Measurements from ENCODE around the gene PTDSS2.
"Not testable (repeated sequence)": the region's sequence is repeated elsewhere in the genome, so short reads cannot be mapped to it uniquely, and the experiment has no call there.

Gene PTDSS2

DNA sequence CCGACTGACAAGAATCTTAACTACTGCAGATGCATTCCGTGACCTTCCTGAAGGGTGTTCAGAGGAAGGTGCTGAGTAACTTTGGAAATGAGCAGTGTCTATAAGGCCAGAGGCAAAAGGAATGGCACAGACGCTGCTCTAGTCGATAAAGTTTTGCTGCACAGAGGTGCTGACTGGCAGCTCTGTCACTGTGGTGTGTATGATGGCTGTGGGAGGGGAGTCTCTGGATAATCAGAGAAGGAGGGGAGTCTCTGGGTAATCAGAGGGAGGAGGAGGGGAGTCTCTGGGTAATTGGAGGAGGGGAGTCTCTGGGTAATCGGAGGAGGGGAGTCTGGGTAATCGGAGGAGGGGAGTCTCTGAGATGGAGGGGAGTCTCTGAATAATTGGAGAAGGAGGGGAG is 18.4 kb downstream of the PTDSS2 start:
- no peak for DNase-seq (ENCODE audit: low read depth in 2 of 3, low spot score in 2 of 3)

DNA sequence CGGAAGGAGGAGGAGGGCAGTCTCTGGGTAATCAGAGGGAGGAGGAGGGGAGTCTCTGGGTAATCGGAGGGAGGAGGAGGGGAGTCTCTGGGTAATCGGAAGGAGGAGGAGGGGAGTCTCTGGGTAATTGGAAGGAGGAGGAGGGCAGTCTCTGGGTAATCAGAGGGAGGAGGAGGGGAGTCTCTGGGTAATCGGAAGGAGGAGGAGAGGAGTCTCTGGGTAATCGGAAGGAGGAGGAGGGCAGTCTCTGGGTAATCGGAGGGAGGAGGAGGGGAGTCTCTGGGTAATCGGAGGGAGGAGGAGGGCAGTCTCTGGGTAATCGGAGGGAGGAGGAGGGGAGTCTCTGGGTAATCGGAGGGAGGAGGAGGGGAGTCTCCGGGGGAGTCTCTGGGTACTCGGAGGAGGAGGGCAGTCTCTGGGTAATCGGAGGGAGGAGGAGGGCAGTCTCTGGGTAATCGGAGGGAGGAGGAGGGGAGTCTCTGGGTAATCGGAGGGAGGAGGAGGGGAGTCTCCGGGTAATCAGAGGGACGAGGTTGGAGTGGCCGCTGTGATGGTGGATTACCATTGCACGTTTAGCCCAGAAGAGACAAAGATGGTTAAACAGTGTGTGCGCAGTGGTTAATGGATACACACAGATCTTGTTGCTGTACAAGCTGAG is 19.1 kb downstream of the PTDSS2 start:
- DNase-seq (ENCODE audit: low read depth in 2 of 3, low spot score in 2 of 3): not testable (repeated sequence)

DNA sequence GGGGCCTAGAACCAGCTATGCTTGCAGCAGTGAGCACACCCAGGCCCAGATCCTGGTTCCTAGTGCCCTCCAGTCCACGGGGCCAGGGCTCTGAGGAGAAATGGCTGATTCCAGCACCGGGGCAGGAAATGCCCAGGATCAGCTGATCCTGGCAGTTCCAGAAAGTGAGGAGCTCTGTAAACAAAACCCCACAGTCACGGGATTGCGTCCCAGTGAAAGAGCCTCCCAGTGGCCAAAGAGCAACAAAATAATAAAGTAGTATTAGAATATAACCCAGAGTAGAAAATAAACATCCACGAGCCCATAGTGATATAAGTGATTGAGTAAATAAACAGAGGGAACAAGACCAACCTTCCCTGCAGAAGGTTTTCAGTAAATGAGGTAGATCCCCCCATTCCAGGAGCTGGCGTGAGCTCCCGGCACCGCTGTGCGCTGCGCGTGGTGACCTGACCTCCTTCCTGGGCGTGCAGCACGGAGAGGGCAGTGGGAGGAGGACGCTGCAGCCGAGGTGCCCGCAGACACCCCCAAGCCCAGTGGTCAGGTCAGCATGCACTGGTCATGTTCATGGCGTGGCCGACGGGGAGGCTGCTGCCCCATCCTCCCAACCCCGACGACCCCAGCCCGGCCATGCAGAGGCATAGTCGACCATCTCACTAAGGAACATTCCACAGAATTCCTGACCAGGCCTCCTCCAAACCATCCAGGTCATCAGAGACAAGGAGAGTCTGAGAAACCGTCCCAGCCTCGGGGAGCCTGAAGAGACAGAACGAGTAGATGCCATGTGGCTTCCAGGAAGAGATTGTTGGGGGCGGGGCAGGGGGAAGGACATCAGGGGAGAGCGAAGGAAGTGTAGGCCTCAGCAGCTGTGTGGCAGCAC is 19.8 kb downstream of the PTDSS2 start:
- DNase-seq (ENCODE audit: low read depth in 2 of 3, low spot score in 2 of 3): no peak

DNA sequence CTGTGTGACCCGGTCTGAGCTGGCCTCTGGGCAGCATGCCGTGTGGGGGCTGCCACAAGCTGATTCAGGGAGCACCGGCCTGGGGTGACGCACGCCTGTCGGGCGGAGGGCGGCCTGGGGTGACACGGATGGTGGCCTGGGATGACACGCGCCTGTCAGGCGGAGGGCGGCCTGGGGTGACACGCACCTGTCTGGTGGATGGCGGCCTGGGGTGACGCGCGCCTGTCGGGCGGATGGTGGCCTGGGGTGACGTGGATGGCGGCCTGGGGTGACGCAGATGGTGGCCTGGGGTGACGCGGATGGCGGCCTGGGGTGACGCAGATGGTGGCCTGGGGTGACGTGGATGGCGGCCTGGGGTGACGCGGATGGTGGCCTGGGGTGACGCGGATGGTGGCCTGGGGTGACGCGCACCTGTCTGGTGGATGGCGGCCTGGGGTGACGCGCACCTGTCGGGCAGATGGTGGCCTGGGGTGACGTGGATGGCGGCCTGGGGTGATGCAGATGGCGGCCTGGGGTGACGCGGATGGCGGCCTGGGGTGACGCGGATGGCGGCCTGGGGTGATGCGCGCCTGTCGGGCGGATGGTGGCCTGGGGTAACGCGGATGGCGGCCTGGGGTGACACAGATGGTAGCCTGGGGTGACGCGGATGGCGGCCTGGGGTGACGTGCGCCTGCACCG is 21.5 kb downstream of the PTDSS2 start:
- no peak for DNase-seq (ENCODE audit: low read depth in 2 of 3, low spot score in 2 of 3)

DNA sequence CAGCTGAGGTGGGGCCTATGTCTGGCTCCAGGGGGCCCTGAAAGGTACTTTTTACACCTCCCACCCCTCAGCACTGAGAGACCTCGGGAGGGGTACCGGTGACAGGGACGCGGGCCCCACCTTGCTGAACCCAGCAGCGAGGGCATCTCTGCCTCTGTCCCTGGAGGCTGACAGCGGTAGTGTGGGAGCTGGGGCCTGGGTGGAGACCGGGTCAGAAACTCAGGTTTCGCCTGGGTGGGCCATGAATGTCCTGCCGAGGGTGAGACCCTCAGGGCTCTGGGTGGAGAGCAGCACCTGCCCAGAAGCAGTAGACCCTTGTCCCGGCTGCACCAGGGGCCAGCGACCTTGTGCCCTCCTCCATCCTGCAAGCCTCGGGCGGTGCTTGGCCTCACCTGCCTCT is 22.2 kb downstream of the PTDSS2 start:
- DNase-seq (ENCODE audit: low read depth in 2 of 3, low spot score in 2 of 3): no peak

DNA sequence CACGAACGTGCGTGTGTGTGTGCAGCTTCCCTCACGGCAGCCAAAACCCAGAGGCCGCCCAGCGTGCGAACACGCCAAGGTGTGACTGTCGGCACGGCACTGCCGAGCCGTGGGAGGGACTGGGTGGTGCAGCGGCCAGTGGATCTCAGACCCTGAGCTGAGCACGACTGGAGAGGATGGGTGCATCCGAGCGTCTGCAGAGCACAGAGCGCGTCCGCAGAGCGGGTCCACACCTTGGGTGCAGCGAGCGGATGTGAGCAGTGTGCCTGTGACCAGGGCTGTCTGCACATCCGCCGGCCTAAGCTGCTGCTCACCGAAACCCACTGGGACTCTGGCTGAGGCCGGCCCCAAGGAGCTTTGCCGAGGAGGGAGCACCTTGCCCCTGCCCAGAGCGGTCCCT is 22.7 kb downstream of the PTDSS2 start:
- no peak for DNase-seq (ENCODE audit: low read depth in 2 of 3, low spot score in 2 of 3)

DNA sequence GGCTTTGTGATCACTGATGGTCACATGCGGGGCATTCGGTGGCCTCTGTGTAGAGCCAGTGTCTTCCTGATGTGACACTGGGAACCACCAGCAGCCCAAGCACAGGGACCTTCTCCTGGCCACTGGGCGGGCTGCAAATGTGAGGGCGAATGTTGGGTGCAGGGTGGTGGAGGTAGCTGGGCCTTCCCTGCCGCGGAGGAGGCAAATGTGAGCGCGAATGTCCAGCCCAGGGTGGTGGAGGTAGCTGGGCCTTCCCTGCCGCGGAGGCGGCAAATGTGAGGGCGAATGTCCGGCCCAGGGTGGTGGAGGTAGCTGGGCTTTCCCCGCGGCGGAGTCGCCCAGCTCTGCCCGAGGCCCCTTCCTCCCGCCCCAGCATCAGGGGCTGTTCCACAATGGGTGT is 23.3 kb downstream of the PTDSS2 start:
- DNase-seq (ENCODE audit: low read depth in 2 of 3, low spot score in 2 of 3): no peak

DNA sequence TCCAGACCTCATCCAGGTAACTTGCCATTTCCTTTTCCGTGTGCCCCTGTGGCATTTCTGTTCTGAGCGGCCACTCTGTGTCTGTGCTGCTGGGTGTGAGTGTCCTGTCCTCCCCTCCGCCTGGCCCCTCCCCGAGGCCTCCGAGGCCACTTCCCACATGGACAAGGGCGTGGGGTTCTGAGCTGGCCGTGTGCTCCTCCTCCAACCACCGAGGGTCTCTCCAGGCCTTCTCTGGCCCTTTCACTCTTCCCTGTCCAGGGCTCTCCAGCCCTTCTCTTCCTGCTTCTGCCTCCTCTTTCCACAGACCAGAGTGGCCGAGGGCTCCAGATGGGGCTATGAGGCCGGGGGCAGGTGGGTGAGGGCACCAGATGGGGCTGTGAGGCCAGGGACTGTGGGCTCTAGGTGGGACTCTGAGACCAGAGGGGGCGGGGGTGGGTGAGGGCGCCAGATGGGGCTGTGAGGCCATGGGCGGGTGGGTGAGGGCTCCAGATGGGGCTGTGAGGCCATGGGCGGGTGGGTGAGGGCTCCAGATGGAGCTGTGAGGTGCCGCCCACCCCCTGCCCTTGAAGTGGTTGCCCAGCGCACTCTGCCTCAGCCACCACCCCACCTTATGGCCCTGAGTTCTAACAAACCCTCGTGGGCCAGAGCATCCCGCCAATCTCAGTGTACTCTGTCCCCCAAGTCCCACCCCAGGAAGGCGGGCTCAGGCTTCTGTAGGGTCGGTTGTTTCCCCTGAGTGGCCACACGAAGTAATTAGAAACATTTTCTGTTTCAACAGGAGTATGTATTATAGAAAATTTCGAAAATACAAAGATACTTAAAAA is 24.1 kb downstream of the PTDSS2 start:
- no peak for DNase-seq (ENCODE audit: low read depth in 2 of 3, low spot score in 2 of 3)

DNA sequence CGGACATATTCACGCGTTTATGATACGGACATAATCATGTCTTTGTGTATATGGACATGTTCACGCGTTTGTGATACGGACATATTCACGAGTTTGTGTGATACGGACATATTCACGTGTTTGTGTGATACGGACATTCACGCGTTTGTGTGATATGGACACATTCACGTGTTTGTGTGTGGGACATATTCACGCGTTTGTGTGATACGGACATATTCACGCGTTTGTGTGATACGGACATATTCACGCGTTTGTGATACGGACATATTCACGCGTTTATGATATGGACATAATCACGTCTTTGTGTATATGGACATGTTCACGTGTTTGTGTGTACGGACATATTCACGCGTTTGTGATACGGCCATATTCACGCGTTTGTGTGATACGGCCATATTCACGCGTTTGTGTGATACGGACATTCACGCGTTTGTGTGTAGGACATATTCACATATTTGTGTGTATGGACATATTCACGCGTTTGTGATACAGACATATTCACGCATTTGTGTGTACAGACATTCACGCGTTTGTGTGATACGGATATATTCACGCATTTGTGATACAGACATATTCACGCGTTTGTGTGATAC is 24.9 kb downstream of the PTDSS2 start:
- no peak for DNase-seq (ENCODE audit: low read depth in 2 of 3, low spot score in 2 of 3)

DNA sequence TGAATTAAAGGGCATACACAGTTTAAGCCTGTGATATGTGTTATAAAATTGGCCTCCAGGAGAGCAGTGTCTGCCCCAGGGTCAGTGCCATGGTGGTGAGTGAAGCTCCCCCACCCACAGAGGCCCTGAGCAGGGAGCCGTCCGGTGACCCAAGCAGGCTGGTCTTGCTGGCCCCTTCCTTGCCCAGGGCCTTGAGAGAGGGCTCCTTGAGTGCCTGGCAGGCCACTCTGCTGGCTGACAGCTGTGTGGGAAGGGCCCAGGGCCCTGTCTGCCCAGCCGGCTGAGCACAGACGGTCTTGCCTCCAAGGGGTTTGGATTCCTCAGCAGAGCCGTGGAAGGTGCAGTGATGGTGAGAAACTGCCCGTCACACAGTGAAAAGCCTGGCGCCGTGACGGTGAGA is 25.9 kb downstream of the PTDSS2 start:
- DNase-seq (ENCODE audit: low read depth in 2 of 3, low spot score in 2 of 3): no peak

DNA sequence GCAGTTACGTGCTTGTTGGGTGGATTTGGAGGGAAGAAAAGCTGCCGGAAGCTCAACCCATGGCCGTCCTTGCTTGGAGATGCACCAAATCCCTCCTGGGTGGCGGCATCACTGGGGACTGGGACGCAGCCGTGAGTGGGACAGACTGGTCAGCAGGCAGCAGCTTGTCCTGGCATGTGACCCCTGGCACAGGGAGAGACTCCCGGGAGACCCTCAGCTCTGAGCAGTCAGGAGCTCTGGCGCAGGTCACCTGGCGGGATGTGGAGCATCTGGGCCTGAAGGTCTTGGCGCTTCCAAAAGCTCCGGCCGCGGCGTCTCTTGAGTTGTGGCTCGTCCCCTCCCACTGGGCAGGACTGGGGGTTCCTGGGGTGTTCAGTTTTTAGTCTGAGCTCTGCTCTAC is 26.3 kb downstream of the PTDSS2 start:
- no peak for DNase-seq (ENCODE audit: low read depth in 2 of 3, low spot score in 2 of 3)

DNA sequence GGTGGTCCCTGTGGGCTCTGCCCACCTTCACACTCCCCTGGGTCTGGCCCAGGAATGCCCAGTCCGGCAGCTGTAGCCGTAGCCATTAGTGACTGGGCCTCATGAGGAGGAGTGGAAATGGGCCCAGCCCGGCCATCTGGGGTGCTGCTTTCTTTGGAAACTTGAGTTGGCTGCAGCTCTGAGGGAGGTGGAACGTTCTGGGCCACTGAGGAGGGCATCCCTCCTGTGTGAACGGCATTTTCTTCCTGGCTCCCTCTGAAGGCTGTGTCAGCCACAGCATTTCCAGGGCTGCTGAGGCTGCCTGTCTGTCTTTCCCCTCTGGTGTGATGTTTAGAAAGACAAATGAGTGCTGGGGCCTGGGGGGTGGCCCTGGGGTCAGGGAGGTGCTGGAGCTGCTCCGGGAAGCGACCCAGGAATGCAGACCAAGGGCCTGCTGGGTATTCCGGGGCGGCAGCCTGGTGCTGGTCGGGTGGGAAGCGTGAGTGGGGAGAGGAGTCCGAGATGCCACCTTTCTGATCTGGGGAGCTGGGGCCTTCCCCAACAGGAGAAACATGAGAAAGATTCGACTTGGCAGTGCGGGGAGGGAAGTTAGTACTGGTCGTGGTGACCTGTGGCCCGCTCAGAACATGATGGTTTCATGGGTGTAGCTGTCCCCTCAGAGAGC is 27.1 kb downstream of the PTDSS2 start:
- no peak for DNase-seq (ENCODE audit: low read depth in 2 of 3, low spot score in 2 of 3)

DNA sequence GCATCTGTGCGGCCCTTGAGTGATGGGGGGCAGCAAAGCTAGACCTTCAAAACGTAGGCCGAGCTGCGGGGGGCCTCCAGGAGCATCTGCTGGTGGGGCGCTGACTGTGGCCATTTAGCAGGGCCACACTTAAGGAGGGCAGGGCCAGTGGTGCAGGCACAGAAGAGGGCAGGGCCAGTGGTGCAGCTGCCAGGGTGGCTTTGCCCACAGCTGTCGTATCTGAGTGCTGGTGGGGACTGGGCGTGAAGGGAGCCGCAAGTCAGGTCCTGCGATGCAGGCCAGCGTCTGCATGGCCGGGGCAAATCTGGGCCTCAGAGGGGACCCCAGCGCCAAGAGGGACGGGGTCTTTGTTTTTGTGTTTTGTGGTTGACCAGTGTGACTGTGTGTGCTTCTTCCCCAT is 29.2 kb downstream of the PTDSS2 start:
- no peak for DNase-seq (ENCODE audit: low read depth in 2 of 3, low spot score in 2 of 3)

DNA sequence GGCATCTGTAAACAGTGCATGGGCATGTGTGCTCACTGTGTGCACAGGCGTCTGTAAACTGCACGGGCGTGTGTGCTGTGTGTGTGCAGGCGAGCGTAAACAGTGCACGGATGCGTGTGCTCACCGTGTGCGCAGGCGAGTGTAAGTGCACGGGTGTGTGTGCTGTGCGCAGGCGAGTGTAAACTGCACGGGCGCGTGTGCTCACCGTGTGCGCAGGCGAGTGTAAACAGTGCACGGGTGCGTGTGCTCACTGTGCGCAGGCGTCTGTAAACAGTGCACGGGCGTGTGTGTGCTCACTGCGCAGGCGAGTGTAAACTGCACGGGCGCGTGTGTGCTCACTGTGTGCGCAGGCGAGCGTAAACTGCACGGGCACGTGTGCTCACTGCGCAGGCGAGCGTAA is 34.5 kb downstream of the PTDSS2 start:
- no peak for DNase-seq (ENCODE audit: low read depth in 2 of 3, low spot score in 2 of 3)

DNA sequence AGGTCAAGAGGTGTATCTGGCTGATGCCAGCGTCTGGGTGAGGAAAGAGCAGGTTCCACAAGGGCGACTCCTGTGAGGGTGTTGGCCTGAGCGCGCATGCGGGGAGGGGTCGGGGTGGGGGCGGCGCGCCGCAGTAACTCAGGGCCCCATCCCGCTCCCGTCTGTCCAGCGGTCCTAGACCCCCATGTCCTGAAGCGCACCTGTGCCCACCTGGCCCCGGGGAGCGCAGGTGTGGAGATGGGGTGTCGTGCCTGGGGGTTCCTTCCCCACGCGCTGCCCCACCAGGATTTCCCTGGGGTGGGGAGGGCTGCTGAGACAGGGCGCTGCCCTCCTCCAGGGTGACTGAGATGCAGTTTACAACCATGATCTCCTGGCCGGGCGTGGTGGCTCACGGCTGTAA is 36.1 kb downstream of the PTDSS2 start:
- DNase-seq (ENCODE audit: low read depth in 2 of 3, low spot score in 2 of 3): no peak

DNA sequence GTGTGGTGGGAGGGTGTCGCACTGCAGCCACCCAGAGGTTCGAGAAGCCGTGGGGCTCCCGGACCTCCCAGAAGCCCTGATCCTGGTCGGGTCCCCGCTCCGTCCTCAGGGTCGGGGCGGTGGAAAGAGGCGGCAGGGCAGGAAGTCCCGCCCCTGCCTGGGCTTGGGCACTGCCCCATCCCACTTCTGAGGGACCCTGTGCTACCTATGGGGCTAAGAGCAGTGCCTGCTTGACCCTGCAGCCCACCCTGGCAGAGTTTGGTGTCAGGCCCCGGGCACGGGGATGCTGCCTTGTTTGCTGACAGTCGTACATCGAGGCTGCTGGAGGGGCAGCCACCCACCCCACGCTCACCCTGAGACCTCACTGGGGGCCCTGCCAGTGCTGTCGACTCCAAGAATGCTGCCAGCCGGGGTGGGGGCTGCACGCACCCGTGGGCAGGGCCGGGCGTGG is 37.5 kb downstream of the PTDSS2 start:
- no peak for DNase-seq (ENCODE audit: low read depth in 2 of 3, low spot score in 2 of 3)

DNA sequence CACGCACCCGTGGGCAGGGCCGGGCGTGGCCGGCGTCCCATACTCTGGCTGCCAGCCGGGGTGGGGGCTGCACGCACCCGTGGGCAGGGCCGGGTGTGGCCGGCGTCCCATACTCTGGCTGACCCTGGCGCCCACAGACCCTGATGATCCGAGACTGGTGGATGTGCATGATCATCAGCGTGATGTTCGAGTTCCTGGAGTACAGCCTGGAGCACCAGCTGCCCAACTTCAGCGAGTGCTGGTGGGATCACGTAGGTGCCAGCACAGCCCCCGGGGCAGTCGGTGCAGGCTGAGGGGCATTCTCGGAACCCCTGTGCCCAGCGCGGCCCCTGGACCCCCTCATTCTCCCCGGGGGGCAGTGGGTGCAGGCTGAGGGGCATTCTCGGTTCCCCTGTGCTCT is 38.0 kb downstream of the PTDSS2 start:
- DNase-seq (ENCODE audit: low read depth in 2 of 3, low spot score in 2 of 3): no peak

DNA sequence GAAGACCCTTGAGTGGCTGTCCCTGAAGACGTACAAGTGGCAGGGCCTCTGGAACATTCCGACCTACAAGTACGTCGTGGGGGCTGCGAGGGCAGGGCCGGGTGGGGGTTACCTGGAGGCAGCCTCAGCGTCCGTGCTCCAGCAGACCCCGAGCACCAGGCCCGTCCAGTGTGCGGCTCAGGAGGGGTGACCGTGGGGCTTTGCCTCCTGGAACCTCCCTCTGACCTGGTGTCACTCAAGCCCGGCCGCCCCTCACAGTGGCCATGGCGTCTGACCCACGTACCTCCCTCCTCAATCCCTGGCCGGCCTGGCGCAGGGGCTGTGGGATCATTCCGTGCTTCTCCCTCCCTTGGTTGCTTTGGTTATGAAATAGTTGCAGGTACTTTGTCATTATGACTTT is 38.5 kb downstream of the PTDSS2 start:
- no peak for DNase-seq (ENCODE audit: low read depth in 2 of 3, low spot score in 2 of 3)

DNA sequence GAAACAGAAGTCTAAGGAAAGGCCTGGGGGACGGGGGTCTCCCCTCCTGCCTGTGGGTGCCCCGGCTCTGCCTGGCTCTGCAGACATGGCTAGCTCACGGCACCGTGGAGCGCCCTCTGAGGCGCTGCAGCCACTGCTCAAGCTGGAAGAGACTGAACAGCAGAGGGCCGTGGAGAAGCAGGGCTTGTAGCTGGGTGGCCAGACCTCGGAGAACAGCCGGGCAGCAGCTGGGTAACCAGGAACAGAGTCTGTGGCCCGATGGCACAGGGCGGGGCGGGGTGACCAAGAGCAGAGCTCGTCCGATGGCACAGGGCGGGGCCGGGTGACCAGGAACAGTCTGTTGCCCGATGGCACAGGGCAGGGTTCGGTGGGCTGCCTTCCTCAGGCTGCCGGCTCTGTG is 38.9 kb downstream of the PTDSS2 start:
- DNase-seq (ENCODE audit: low read depth in 2 of 3, low spot score in 2 of 3): no peak

DNA sequence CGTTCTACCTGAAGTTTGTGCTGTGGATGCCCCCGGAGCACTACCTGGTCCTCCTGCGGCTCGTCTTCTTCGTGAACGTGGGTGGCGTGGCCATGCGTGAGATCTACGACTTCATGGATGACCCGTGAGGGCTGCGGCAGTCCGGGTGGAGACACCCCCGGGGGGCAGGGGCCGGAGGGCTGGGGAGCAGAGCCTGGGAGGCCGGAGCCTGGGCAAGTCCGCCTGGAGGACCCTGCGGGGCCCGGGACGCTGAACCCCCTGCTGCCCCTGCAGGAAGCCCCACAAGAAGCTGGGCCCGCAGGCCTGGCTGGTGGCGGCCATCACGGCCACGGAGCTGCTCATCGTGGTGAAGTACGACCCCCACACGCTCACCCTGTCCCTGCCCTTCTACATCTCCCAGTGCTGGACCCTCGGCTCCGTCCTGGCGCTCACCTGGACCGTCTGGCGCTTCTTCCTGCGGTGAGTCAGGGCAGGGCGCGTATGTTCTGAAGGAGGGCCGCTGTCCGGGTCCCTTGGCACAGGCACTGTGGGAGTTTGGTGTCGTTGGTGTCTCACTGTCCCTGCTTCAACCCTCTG is 39.6 kb downstream of the PTDSS2 start:
- DNase-seq (ENCODE audit: low read depth in 2 of 3, low spot score in 2 of 3): no peak

Data from activated CD8-positive, alpha-beta memory T cell treated with anti-CD3 and anti-CD28 coated beads for 48 hours (primary cell).